ENCODE results near the gene RNF220.

DNA sequence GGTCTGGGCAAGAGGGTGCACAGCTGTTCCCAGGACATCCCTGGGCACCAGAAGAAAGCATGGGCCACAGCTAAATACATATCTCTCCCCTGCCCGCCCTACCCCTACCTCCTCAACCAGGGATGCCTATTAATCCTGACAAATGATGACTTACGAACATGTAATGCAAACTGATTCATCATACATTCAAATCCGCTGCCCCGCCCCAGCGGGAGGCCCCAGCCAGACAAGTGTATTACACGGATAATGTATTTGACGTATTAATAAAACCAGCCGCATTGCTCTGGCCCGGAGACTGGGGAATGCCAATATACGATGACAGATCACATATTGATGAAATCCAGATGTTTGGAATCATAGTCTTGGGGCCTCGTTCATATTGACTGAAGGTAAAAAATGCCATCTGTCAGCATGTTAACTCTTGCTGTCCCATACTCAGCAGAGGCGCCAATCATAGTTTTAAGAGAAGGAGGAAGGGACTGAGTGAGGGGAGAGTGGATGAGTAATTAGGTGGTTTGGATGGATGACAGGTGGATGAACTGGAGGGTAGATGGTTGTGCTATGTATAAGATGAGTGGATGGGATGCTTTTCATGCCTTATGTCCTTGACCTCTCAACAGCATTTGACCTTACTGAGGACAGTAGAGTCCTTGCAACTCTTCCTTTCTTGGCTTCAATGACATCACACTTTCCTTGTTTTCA, 201.0 kb downstream of the RNF220 start:
- TF ChIP-seq, protein P1, sequence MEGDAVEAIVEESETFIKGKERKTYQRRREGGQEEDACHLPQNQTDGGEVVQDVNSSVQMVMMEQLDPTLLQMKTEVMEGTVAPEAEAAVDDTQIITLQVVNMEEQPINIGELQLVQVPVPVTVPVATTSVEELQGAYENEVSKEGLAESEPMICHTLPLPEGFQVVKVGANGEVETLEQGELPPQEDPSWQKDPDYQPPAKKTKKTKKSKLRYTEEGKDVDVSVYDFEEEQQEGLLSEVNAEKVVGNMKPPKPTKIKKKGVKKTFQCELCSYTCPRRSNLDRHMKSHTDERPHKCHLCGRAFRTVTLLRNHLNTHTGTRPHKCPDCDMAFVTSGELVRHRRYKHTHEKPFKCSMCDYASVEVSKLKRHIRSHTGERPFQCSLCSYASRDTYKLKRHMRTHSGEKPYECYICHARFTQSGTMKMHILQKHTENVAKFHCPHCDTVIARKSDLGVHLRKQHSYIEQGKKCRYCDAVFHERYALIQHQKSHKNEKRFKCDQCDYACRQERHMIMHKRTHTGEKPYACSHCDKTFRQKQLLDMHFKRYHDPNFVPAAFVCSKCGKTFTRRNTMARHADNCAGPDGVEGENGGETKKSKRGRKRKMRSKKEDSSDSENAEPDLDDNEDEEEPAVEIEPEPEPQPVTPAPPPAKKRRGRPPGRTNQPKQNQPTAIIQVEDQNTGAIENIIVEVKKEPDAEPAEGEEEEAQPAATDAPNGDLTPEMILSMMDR (IDR thresholded peaks at IDR 0.05), result no peak
- TF ChIP-seq POLR2A (IDR thresholded peaks at IDR 0.05), result no peak

Data from body of pancreas (tissue), 4 donors.